Fibroblast of lung (primary cell): ENCODE measurements around the gene SMIM13. TPM values are rescaled to one million over a fixed set of nuclear protein-coding genes. Genes with fewer than 3 reads are reported as not detected.

ENCODE experiments used
- DNase-seq, 2 donors: peaks; one replicate each; pipeline versions ENCODE4 v3.0.0 to v3.0.0-alpha.2; 2010; ENCODE audit warnings: low read depth in 2 of 2
- H2AFZ ChIP-seq: 2 replicates; pipeline ENCODE4 v1.5.1; 2012; ENCODE audit warnings: low read length, control low read depth, inconsistent platforms
- H3K27ac ChIP-seq: 2 replicates; pipeline ENCODE4 v1.5.1; 2011; ENCODE audit warnings: low read length, control low read depth; ENCODE audit not compliant: insufficient read depth
- H3K27me3 ChIP-seq: 2 replicates; pipeline ENCODE4 v1.5.1; 2011; ENCODE audit warnings: mild to moderate bottlenecking, low read length; ENCODE audit not compliant: control insufficient read depth, insufficient read depth
- H3K36me3 ChIP-seq: 2 replicates; pipeline ENCODE4 v1.5.1; 2011; ENCODE audit warnings: low read length; ENCODE audit not compliant: control insufficient read depth, insufficient read depth
- H3K4me1 ChIP-seq: 2 replicates; pipeline ENCODE4 v1.5.1; 2011; ENCODE audit warnings: low read length; ENCODE audit not compliant: control insufficient read depth, insufficient read depth; ENCODE audit errors: extremely low read depth
- H3K4me2 ChIP-seq: 2 replicates; pipeline ENCODE4 v1.5.1; 2011; ENCODE audit warnings: low read length, control low read depth; ENCODE audit not compliant: insufficient read depth; ENCODE audit errors: extremely low read depth
- H3K4me3 ChIP-seq, 4 experiments: fragments of 200-600 bp in 1 of 4; sonication (generic) in 1 of 4; replicated peaks in 1 of 4; 2 replicates each; pipeline ENCODE4 v1.5.1; 2011 to 2016; ENCODE audit warnings: low read length in 4 of 4, low read depth in 3 of 4, mild to moderate bottlenecking in 3 of 4, control low read depth in 2 of 4, inconsistent platforms in 1 of 4, mixed read lengths in 1 of 4; ENCODE audit not compliant: insufficient read depth in 1 of 4; ENCODE audit errors: control extremely low read depth in 1 of 4
- H3K79me2 ChIP-seq: 2 replicates; pipeline ENCODE4 v1.5.1; 2012; ENCODE audit warnings: mild to moderate bottlenecking, low read length, inconsistent platforms; ENCODE audit not compliant: control insufficient read depth, insufficient read depth
- H3K9ac ChIP-seq: 2 replicates; pipeline ENCODE4 v1.5.1; 2011; ENCODE audit warnings: mild to moderate bottlenecking, low read length, control low read depth; ENCODE audit not compliant: insufficient read depth
- H3K9me3 ChIP-seq: 2 replicates; pipeline ENCODE4 v1.5.1; 2012; ENCODE audit warnings: low read depth, low read length; ENCODE audit not compliant: control insufficient read depth, insufficient read depth
- H4K20me1 ChIP-seq: 2 replicates; pipeline ENCODE4 v1.5.1; 2011; ENCODE audit warnings: low read length; ENCODE audit not compliant: control insufficient read depth, insufficient read depth; ENCODE audit errors: extremely low read depth
- CTCF ChIP-seq, 2 donors: IDR thresholded peaks in 1 of 2; conservative IDR thresholded peaks in 1 of 2; 1 replicate in 1 of 2; 2 replicates in 1 of 2; pipeline ENCODE4 v1.5.1; 2011 to 2012; ENCODE audit warnings: low read length in 2 of 2, control low read depth in 1 of 2, inconsistent platforms in 1 of 2, low read depth in 1 of 2, mild to moderate bottlenecking in 1 of 2
- EZH2 ChIP-seq: IDR thresholded peaks from 2 replicates; pipeline ENCODE4 v1.5.1; 2012; ENCODE audit warnings: low read length, control low read depth, mild to moderate bottlenecking; ENCODE audit errors: missing control alignments
- polyA plus RNA-seq, 2 donors: library from polyadenylated mRNA; depleted of rRNA in 1 of 2; stranded (reverse) in 1 of 2; unstranded in 1 of 2; fragments of >200 nt; gene quantifications; 2 replicates each; pipeline ENCODE4 v1.2.1, GENCODE V29; 2011 to 2012; ENCODE audit warnings: missing spikeins in 1 of 2
- total RNA-seq: library from RNA; depleted of rRNA; stranded (reverse); fragments of >200 nt; gene quantifications from 2 replicates; pipeline ENCODE4 v1.2.1, GENCODE V29; 2014

The SMIM13 gene
- total and polyA plus RNA-seq, 2 donors (not counting 1 experiment from before 2014, with no cell fraction given): 6.9 to 7.4 TPM

GRCh38 chr6:11062083-11062482 lies 31.6 kb upstream of the SMIM13 start:
- TF ChIP-seq CTCF (conservative IDR thresholded peaks at IDR 0.05 in 1 of 2, IDR thresholded peaks at IDR 0.05 in 1 of 2; ENCODE audit: low read depth in 1 of 2, low read length in 2 of 2): no peak
- TF ChIP-seq EZH2: no peak
- H3K36me3 ChIP-seq: no peaks in the 10 kb centered on the region
- no peak for DNase-seq
- no peak overlapping the region for H3K27ac ChIP-seq
- no peaks in the 10 kb centered on the region for H3K9me3 ChIP-seq
- no peaks in the 10 kb centered on the region for H3K4me1 ChIP-seq
- no peaks in the 10 kb centered on the region for H3K79me2 ChIP-seq
- no peak overlapping the region for H3K9ac ChIP-seq
- no peak overlapping the region for H3K4me3 ChIP-seq
- H3K4me2 ChIP-seq: no peak overlapping the region
- no peaks in the 10 kb centered on the region for H4K20me1 ChIP-seq
- H2AFZ ChIP-seq: no peak overlapping the region
- no peaks in the 10 kb centered on the region for H3K27me3 ChIP-seq

- no peaks in the 10 kb centered on the region for H3K27me3 ChIP-seq
- no peaks in the 10 kb centered on the region for H4K20me1 ChIP-seq
- H3K9me3 ChIP-seq: no peaks in the 10 kb centered on the region
- no peak overlapping the region for H2AFZ ChIP-seq
- H3K79me2 ChIP-seq: no peaks in the 10 kb centered on the region
- no peak overlapping the region for H3K4me3 ChIP-seq
- no peaks in the 10 kb centered on the region for H3K36me3 ChIP-seq
- TF ChIP-seq EZH2: no peak
- TF ChIP-seq CTCF (conservative IDR thresholded peaks at IDR 0.05 in 1 of 2, IDR thresholded peaks at IDR 0.05 in 1 of 2; ENCODE audit: low read depth in 1 of 2, low read length in 2 of 2): no peak
- H3K4me1 ChIP-seq: no peaks in the 10 kb centered on the region
- no peak overlapping the region for H3K27ac ChIP-seq
- no peak overlapping the region for H3K9ac ChIP-seq
- H3K4me2 ChIP-seq: no peak overlapping the region
- DNase-seq: no peak
Measured at GRCh38 chr6:11062715-11063114, 30.9 kb upstream of the SMIM13 start.

GRCh38 chr6:11064836-11065235 lies 28.8 kb upstream of the SMIM13 start:
- no peak for DNase-seq
- H3K27me3 ChIP-seq: no peaks in the 10 kb centered on the region
- H3K9me3 ChIP-seq: no peaks in the 10 kb centered on the region
- TF ChIP-seq EZH2: no peak
- no peak overlapping the region for H2AFZ ChIP-seq
- H3K79me2 ChIP-seq: no peaks in the 10 kb centered on the region
- no peaks in the 10 kb centered on the region for H4K20me1 ChIP-seq
- no peak overlapping the region for H3K27ac ChIP-seq
- H3K9ac ChIP-seq: no peak overlapping the region
- H3K4me1 ChIP-seq: no peaks in the 10 kb centered on the region
- no peak overlapping the region for H3K4me3 ChIP-seq
- no peak overlapping the region for H3K4me2 ChIP-seq
- no peaks in the 10 kb centered on the region for H3K36me3 ChIP-seq
